GM19023 (cell line): ENCODE results near the gene RNF25.

Source experiments
- ATAC-seq: cut with Tn5 transposase; IDR thresholded peaks from one replicate; pipeline ENCODE4 v1.9.1; 2021; ENCODE audit warnings: mild to moderate bottlenecking, moderate library complexity; ENCODE audit not compliant: unreplicated experiment

Gene RNF25

GRCh38 chr2:218631837-218632236, 40.0 kb downstream of the RNF25 start:
- ATAC-seq, result no peak

- no peak for ATAC-seq
Measured at GRCh38 chr2:218627939-218628338, 43.9 kb downstream of the RNF25 start.

GRCh38 chr2:218626369-218626768, 45.4 kb downstream of the RNF25 start:
- ATAC-seq, result no peak

- ATAC-seq, result no peak
Measured at GRCh38 chr2:218623366-218623705, 48.5 kb downstream of the RNF25 start.

GRCh38 chr2:218622606-218623365, 49.0 kb downstream of the RNF25 start:
- no peak for ATAC-seq

GRCh38 chr2:218621007-218621406, 50.8 kb downstream of the RNF25 start:
- no peak for ATAC-seq

- ATAC-seq, result no peak
Measured at GRCh38 chr2:218618102-218618860, 53.5 kb downstream of the RNF25 start.

- no peak for ATAC-seq
Measured at GRCh38 chr2:218615868-218616315, 55.9 kb downstream of the RNF25 start.
